A549 (cell line): Measurements from ENCODE around the gene LRRD1.

Source experiments
- CTCF ChIP-seq: fragments of >200 bp; sonication (Bioruptor Twin); formaldehyde crosslinking; IDR thresholded peaks from 3 replicates; pipeline ENCODE4 v1.5.1; 2016
- EP300 ChIP-seq, 2 experiments: fragments of >200 bp; sonication (Bioruptor Twin); formaldehyde crosslinking; IDR thresholded peaks; 2 replicates in 1 of 2; 3 replicates in 1 of 2; pipeline ENCODE4 v1.6.1; 2016 to 2017
- FOSL2 ChIP-seq, 2 experiments: fragments of 450-650 bp in 1 of 2; fragments of >200 bp in 1 of 2; sonication (Bioruptor Twin) in 1 of 2; formaldehyde crosslinking; IDR thresholded peaks; 2 replicates each; pipeline versions ENCODE4 v1.5.0 to v1.6.1; 2016 to 2020; ENCODE audit warnings: mild to moderate bottlenecking in 1 of 2, moderate library complexity in 1 of 2
- KDM1A ChIP-seq: fragments of 200-600 bp; sonication (generic); IDR thresholded peaks from 2 replicates; pipeline ENCODE4 v1.6.1; 2016; ENCODE audit warnings: low read depth, mild to moderate bottlenecking
- NPAS2 ChIP-seq: fragments of 250-450 bp; sonication (Bioruptor Pico); IDR thresholded peaks from 2 replicates; pipeline ENCODE4 v1.8.0; 2022; ENCODE audit warnings: mild to moderate bottlenecking, moderate library complexity, borderline replicate concordance
- PBX3 ChIP-seq: IDR thresholded peaks from 2 replicates; pipeline ENCODE4 v1.6.1; 2012
- POLR2A ChIP-seq: IDR thresholded peaks from 2 replicates; pipeline ENCODE4 v1.6.1; 2012; ENCODE audit warnings: mild to moderate bottlenecking, low read length
- POLR2AphosphoS2 ChIP-seq: conservative IDR thresholded peaks from 2 replicates; pipeline ENCODE4 v1.6.1; 2012; ENCODE audit warnings: low read length, improper control_type of control experiment, inconsistent platforms
- RAD21 ChIP-seq, 2 experiments: fragments of >200 bp in 1 of 2; sonication (Bioruptor Twin) in 1 of 2; formaldehyde crosslinking in 1 of 2; IDR thresholded peaks in 1 of 2; conservative IDR thresholded peaks in 1 of 2; 2 replicates in 1 of 2; 3 replicates in 1 of 2; pipeline ENCODE4 v1.6.1; 2012 to 2018; ENCODE audit warnings: inconsistent platforms in 1 of 2
- RFX5 ChIP-seq: fragments of 450-650 bp; IDR thresholded peaks from 2 replicates; pipeline ENCODE4 v1.7.1; 2014; ENCODE audit warnings: antibody characterized with exemption, mild to moderate bottlenecking, moderate library complexity
- TP53 ChIP-seq: fragments of 250-450 bp; sonication (Bioruptor Pico); IDR thresholded peaks from 2 replicates; pipeline ENCODE4 v1.5.0; 2021; ENCODE audit warnings: mild to moderate bottlenecking, moderate library complexity
- TF ChIP-seq, protein P1 (sequence below): fragments of 150-350 bp; IDR thresholded peaks from 2 replicates; pipeline ENCODE4 v1.6.1; 2014; ENCODE audit warnings: low read depth, mild to moderate bottlenecking, low read length

- TF ChIP-seq KDM1A = no peak
- no peak for TF ChIP-seq CTCF
- TF ChIP-seq PBX3 = no peak
- TF ChIP-seq, protein P1, sequence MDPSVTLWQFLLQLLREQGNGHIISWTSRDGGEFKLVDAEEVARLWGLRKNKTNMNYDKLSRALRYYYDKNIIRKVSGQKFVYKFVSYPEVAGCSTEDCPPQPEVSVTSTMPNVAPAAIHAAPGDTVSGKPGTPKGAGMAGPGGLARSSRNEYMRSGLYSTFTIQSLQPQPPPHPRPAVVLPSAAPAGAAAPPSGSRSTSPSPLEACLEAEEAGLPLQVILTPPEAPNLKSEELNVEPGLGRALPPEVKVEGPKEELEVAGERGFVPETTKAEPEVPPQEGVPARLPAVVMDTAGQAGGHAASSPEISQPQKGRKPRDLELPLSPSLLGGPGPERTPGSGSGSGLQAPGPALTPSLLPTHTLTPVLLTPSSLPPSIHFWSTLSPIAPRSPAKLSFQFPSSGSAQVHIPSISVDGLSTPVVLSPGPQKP = no peak
- TF ChIP-seq POLR2A = no peak
- no peak for TF ChIP-seq POLR2AphosphoS2
- no peak for TF ChIP-seq EP300 (IDR thresholded peaks at IDR 0.05)
- TF ChIP-seq FOSL2 (IDR thresholded peaks at IDR 0.05) = no peak
- TF ChIP-seq FOSL2 (CRISPR knock-in tag; IDR thresholded peaks at IDR 0.05) = no peak
- no peak for TF ChIP-seq RAD21 (conservative IDR thresholded peaks at IDR 0.05 in 1 of 2, IDR thresholded peaks at IDR 0.05 in 1 of 2)
- TF ChIP-seq RFX5 = no peak
- TF ChIP-seq NPAS2 (CRISPR knock-in tag) = no peak
- TF ChIP-seq TP53 = no peak
Observed at GRCh38 chr7:92158660-92159575, 20.0 kb downstream of the LRRD1 start.
